Caco-2 (cell line): ENCODE results near the gene PAK6. TPM values are rescaled to one million over a fixed set of nuclear protein-coding genes. Genes with fewer than 3 reads are reported as not detected.
A peak's percentile ranks its signal among the peaks of the same experiment; 100 is the strongest.

Experiments
- BruUV-seq: library from RNA; stranded (reverse); fragments of 400-500 nt; replicated peaks from 2 replicates; lab custom pipeline; 2021; lab: Mats Ljungman, UMichigan
- CTCF ChIA-PET: fragments of 300-600 bp; sonication (Branson Sonifier 250); formaldehyde crosslinking; loops from one replicate; lab custom pipeline; 2022; ENCODE audit warnings: antibody characterized with exemption; lab: Charles Lee
- POLR2A ChIA-PET: fragments of 300-600 bp; sonication (Branson Sonifier 250); formaldehyde crosslinking; loops from one replicate; lab custom pipeline; 2022; ENCODE audit warnings: antibody characterized with exemption; lab: Charles Lee
- DNase-seq, 2 experiments: peaks; one replicate each; pipeline versions ENCODE4 v3.0.0 to v3.0.0-alpha.2; 2020 to 2022
- H3K27me3 ChIP-seq: replicated peaks from 2 replicates; pipeline ENCODE4 v1.6.0; 2011; ENCODE audit warnings: low read length; ENCODE audit not compliant: control insufficient read depth, insufficient read depth
- H3K36me3 ChIP-seq: 2 replicates; pipeline ENCODE4 v1.5.1; 2011; ENCODE audit warnings: low read length; ENCODE audit not compliant: control insufficient read depth, insufficient read depth
- H3K4me1 ChIP-seq: fragments of 250-450 bp; sonication (Bioruptor Pico); 2 replicates; pipeline ENCODE4 v1.5.1; 2020; ENCODE audit warnings: mild to moderate bottlenecking
- H3K4me3 ChIP-seq: 2 replicates; pipeline ENCODE4 v1.5.1; 2011; ENCODE audit warnings: low read depth, mild to moderate bottlenecking, control low read depth, low read length
- H3K9me3 ChIP-seq: fragments of 250-450 bp; sonication (Bioruptor Pico); 2 replicates; pipeline ENCODE4 v1.5.1; 2020; ENCODE audit warnings: mild to moderate bottlenecking, moderate library complexity
- H3K27ac Mint-ChIP-seq: one replicate; pipeline ENCODE4 v1.8.0; 2022; ENCODE audit warnings: mixed read lengths; ENCODE audit not compliant: unreplicated experiment
- H3K27me3 Mint-ChIP-seq: one replicate; pipeline ENCODE4 v1.8.0; 2022; ENCODE audit warnings: mixed read lengths; ENCODE audit not compliant: insufficient read depth, unreplicated experiment
- H3K36me3 Mint-ChIP-seq: one replicate; pipeline ENCODE4 v1.8.0; 2022; ENCODE audit warnings: mild to moderate bottlenecking, mixed read lengths; ENCODE audit not compliant: insufficient read depth, unreplicated experiment
- H3K4me1 Mint-ChIP-seq: one replicate; pipeline ENCODE4 v1.8.0; 2022; ENCODE audit warnings: low read depth, mixed read lengths; ENCODE audit not compliant: unreplicated experiment
- H3K4me3 Mint-ChIP-seq: one replicate; pipeline ENCODE4 v1.8.0; 2022; ENCODE audit warnings: mild to moderate bottlenecking, moderate library complexity, mixed read lengths; ENCODE audit not compliant: unreplicated experiment
- H3K9me3 Mint-ChIP-seq: one replicate; pipeline ENCODE4 v1.8.0; 2022; ENCODE audit warnings: mixed read lengths; ENCODE audit not compliant: unreplicated experiment
- CTCF ChIP-seq, 2 experiments: fragments of 200-600 bp in 1 of 2; IDR thresholded peaks; 1 replicate in 1 of 2; 2 replicates in 1 of 2; pipeline versions ENCODE4 v1.5.1 to v1.8.0; 2011 to 2022; ENCODE audit warnings: antibody characterized with exemption in 1 of 2, control low read depth in 1 of 2, inconsistent platforms in 1 of 2, low read depth in 1 of 2, low read length in 1 of 2, mild to moderate bottlenecking in 1 of 2, moderate library complexity in 1 of 2; ENCODE audit not compliant: insufficient read depth in 1 of 2, severe bottlenecking in 1 of 2, unreplicated experiment in 1 of 2
- intact Hi-C: fragments of 100-400 bp; cut with micrococcal nuclease; formaldehyde crosslinking; loops from one replicate; pipeline ENCODE4 v1.10.0; 2022; ENCODE audit not compliant: unreplicated experiment
- total RNA-seq: library from RNA; stranded (reverse); gene quantifications from 2 replicates; pipeline ENCODE4 v1.2.3, GENCODE V29; 2022

The PAK6 gene
- total RNA-seq, 1 experiment from 2014 or later, result 20.7 TPM

GRCh38 chr15:40322531-40323238 lies 83.8 kb downstream of the PAK6 start:
- peaks cover 18% of the 10 kb centered on the region for H3K4me1 Mint-ChIP-seq
- POLR2A ChIA-PET, result interaction anchor here (0.6 kb wide), 1 partner anchor 10 kb away, joined by 3 read pairs; no protein-coding TSS in a partner anchor

DNA sequence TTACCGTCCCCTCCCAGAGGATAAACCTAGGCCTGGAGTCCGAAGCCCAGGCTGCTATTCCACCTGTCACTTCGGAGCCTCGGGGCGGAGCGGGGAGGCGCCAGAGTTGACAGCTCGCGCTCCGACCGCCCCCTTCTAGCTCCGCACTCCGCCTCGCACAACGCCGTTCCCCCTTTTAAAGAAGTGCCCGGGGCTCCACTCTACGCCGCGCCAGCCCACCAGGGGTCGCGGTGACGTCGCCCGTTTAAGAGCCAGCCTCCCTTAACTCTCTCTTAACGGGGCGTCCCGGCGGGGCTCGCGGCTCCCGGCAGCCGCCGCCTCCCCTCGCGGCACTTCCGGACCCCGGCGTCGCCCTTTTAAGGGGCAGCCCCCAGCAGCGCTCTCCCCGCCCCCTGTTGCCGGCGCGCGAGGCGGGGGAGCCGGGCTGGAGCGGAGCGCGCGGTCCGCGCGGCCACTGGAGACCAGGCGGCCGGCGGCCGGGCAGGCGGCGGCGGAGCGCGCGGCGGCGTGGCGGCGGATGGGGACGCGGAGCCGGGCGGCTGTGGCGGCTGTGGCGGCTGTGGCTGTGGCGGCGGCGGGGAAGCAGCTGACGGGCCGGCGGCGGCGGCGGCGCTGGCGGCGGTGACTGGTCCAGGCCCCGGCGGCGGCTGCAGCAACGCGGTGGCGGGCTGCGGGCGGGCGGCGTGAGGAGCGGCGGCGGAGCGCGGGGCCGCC lies 84.5 kb downstream of the PAK6 start, which contains the start of gene INAFM2:
Gene INAFM2 (plus strand): TSS at position 454 of the 714 bp plus-strand sequence. CDS start 364 bp downstream, outside the sequence.
- peaks cover 16% of the 10 kb centered on the region for H3K4me1 ChIP-seq
- Mint-ChIP-seq H3K4me3 (peak within 1 kb of the TSS; percentile 66), H3K27me3 (no peaks in the 10 kb centered on the region), H3K36me3 (peaks cover 6% of the 10 kb centered on the region), H3K9me3 (no peaks in the 10 kb centered on the region), H3K4me1 (peaks cover 25% of the 10 kb centered on the region), H3K27ac (no peak within 1 kb of the TSS)
- DNase-seq, result peak; percentile 90 to 93
- POLR2A ChIA-PET, result interaction anchor here (0.6 kb wide), 1 partner anchor 9 kb away, joined by 3 read pairs; no protein-coding TSS in a partner anchor
- peak; percentile 69 to 72 for TF ChIP-seq CTCF (IDR thresholded peaks at IDR 0.05; ENCODE audit: insufficient read depth in 1 of 2, low read depth in 1 of 2, low read length in 1 of 2, severe bottlenecking in 1 of 2, unreplicated experiment in 1 of 2)
- peak within 1 kb of the TSS; percentile 74 for H3K4me3 ChIP-seq
- intact Hi-C loops, result loop anchor here (5.0 kb wide), 1 partner anchor 99 kb away; no protein-coding TSS in a partner anchor
- no TSS peak for BruUV-seq
- H3K9me3 ChIP-seq, result no peaks in the 10 kb centered on the region
- CTCF ChIA-PET, result interaction anchor here (0.6 to 1.5 kb wide), 17 partner anchors 13 to 217 kb away, joined by 3 to 47 read pairs (median 4); partner anchors contain the start of genes CCDC9B, IVD and KNSTRN
- H3K36me3 ChIP-seq, result peaks cover 1% of the 10 kb centered on the region; the same call in 1 of the 2 replicates
- H3K27me3 ChIP-seq, result no peaks in the 10 kb centered on the region

More at GRCh38 chr15:40322531-40323238, 83.8 kb downstream of the PAK6 start:
- no peak for DNase-seq
- Histone ChIP-seq H3K9me3 (no peaks in the 10 kb centered on the region), H3K27me3 (no peaks in the 10 kb centered on the region), H3K4me3 (peak overlapping the region; percentile 74), H3K4me1 (peaks cover 10% of the 10 kb centered on the region), H3K36me3 (peaks cover 1% of the 10 kb centered on the region; the same call in 1 of the 2 replicates)
- H3K4me3 Mint-ChIP-seq, result peak overlapping the region; percentile 66
- no peak overlapping the region for H3K27ac Mint-ChIP-seq
- no TSS peak for BruUV-seq
- H3K36me3 Mint-ChIP-seq, result peaks cover 6% of the 10 kb centered on the region
- TF ChIP-seq CTCF (IDR thresholded peaks at IDR 0.05; ENCODE audit: insufficient read depth in 1 of 2, low read depth in 1 of 2, low read length in 1 of 2, severe bottlenecking in 1 of 2, unreplicated experiment in 1 of 2), result no peak
- no peaks in the 10 kb centered on the region for H3K9me3 Mint-ChIP-seq
- no peaks in the 10 kb centered on the region for H3K27me3 Mint-ChIP-seq
- CTCF ChIA-PET, result interaction anchor here (0.6 to 1.5 kb wide), 16 partner anchors 13 to 117 kb away, joined by 3 to 47 read pairs (median 4); partner anchors contain the start of genes CCDC9B, IVD and KNSTRN
- intact Hi-C loops, result loop anchor here (5.0 kb wide), 1 partner anchor 100 kb away; no protein-coding TSS in a partner anchor
